GM12878 (cell line): ENCODE measurements around the gene FLII. TPM values are rescaled to one million over a fixed set of nuclear protein-coding genes. Genes with fewer than 3 reads are reported as not detected.

Experiments used
- ATAC-seq: fragments of 200-7000 bp; cut with Tn5 transposase; 3 replicates; pipeline ENCODE4 v1.9.1; 2020; ENCODE audit warnings: mild to moderate bottlenecking, moderate library complexity
- BruUV-seq: library from RNA; stranded (reverse); fragments of 400-500 nt; replicated peaks from 2 replicates; lab custom pipeline; 2021; lab: Mats Ljungman, UMichigan
- CTCF ChIA-PET: fragments of 300-600 bp; sonication (Branson Sonifier 250); formaldehyde crosslinking; extraction: SDS; loops from one replicate; lab custom pipeline; 2021; ENCODE audit warnings: inconsistent platforms; lab: Yijun Ruan, JAX
- POLR2A ChIA-PET: fragments of 350-600 bp; formaldehyde crosslinking; extraction: SDS; loops from one replicate; lab custom pipeline; 2021; ENCODE audit warnings: inconsistent platforms; lab: Charles Lee
- RAD21 ChIA-PET: fragments of 300-600 bp; sonication (Branson Sonifier 250); formaldehyde crosslinking; loops from one replicate; lab custom pipeline; 2023; ENCODE audit warnings: antibody characterized with exemption; ENCODE audit not compliant: unreplicated experiment; lab: Charles Lee
- SMC1A ChIA-PET: fragments of 300-600 bp; sonication (Branson Sonifier 250); formaldehyde crosslinking; loops from one replicate; lab custom pipeline; 2023; ENCODE audit not compliant: unreplicated experiment, uncharacterized antibody; lab: Charles Lee
- DNase-seq: peaks from one replicate; pipeline ENCODE4 v3.0.0-alpha.2; 2011; ENCODE audit warnings: low read depth, low spot score
- FAIRE-seq: peaks from 3 replicates; lab custom pipeline; 2011; peaks lifted over from hg19 to GRCh38; lab: Jason Lieb, UNC
- H2AFZ ChIP-seq: 2 replicates; pipeline ENCODE4 v1.6.0; 2011; ENCODE audit warnings: low read depth, low read length, control low read depth; ENCODE audit not compliant: control insufficient read depth
- H3K27ac ChIP-seq: 2 replicates; pipeline ENCODE4 v1.5.1; 2011; ENCODE audit warnings: control low read depth; ENCODE audit not compliant: control insufficient read depth, insufficient read depth
- H3K27me3 ChIP-seq, 2 experiments: replicated peaks in 1 of 2; 2 replicates each; pipeline versions ENCODE4 v1.6.0 to v1.6.1; 2011; ENCODE audit warnings: low read length in 1 of 2; ENCODE audit not compliant: control insufficient read depth in 2 of 2, insufficient read depth in 2 of 2
- H3K36me3 ChIP-seq, 2 experiments: 2 replicates each; pipeline ENCODE4 v1.5.1; 2011; ENCODE audit warnings: low read length in 1 of 2; ENCODE audit not compliant: control insufficient read depth in 2 of 2, insufficient read depth in 2 of 2
- H3K4me1 ChIP-seq: 2 replicates; pipeline ENCODE4 v1.6.1; 2011; ENCODE audit warnings: mild to moderate bottlenecking, low read length, moderate library complexity, mixed read lengths; ENCODE audit not compliant: control insufficient read depth, insufficient read depth
- H3K4me2 ChIP-seq: 2 replicates; pipeline ENCODE4 v1.6.0; 2011; ENCODE audit warnings: control low read depth; ENCODE audit not compliant: control insufficient read depth, insufficient read depth
- H3K4me3 ChIP-seq: fragments of 200-600 bp; sonication (generic); 2 replicates; pipeline ENCODE4 v1.5.1; 2016
- H3K79me2 ChIP-seq: 2 replicates; pipeline ENCODE4 v1.6.0; 2011; ENCODE audit warnings: low read length; ENCODE audit not compliant: control insufficient read depth, insufficient read depth
- H3K9ac ChIP-seq: 2 replicates; pipeline ENCODE4 v1.8.0; 2011; ENCODE audit warnings: low read length, control low read depth, mixed read lengths; ENCODE audit not compliant: control insufficient read depth, insufficient read depth
- H3K9me3 ChIP-seq: replicated peaks from 3 replicates; pipeline ENCODE4 v1.5.1; 2011; ENCODE audit warnings: mild to moderate bottlenecking, low read length; ENCODE audit not compliant: control insufficient read depth, insufficient read depth
- H4K20me1 ChIP-seq: 2 replicates; pipeline ENCODE4 v1.6.0; 2011; ENCODE audit not compliant: control insufficient read depth, insufficient read depth
- BRCA1 ChIP-seq: IDR thresholded peaks from 2 replicates; pipeline ENCODE4 v1.6.1; 2011; ENCODE audit warnings: low read depth, low read length, improper control_type of control experiment
- CREB1 ChIP-seq: IDR thresholded peaks from 2 replicates; pipeline ENCODE4 v1.6.1; 2012; ENCODE audit warnings: low read depth, mild to moderate bottlenecking, inconsistent platforms
- CREM ChIP-seq: IDR thresholded peaks from 2 replicates; pipeline ENCODE4 v1.6.1; 2014; ENCODE audit warnings: antibody characterized with exemption, low read depth
- ESRRA ChIP-seq: IDR thresholded peaks from 2 replicates; pipeline ENCODE4 v1.6.1; 2012; ENCODE audit warnings: mild to moderate bottlenecking, low read length, improper control_type of control experiment
- FOXM1 ChIP-seq: IDR thresholded peaks from 2 replicates; pipeline ENCODE4 v1.6.1; 2012; ENCODE audit warnings: low read depth, mild to moderate bottlenecking, inconsistent platforms, low read length, moderate library complexity
- IRF4 ChIP-seq: IDR thresholded peaks from 2 replicates; pipeline ENCODE4 v1.6.1; 2011; ENCODE audit warnings: low read depth, low read length
- NFYB ChIP-seq: IDR thresholded peaks from 2 replicates; pipeline ENCODE4 v1.6.1; 2011; ENCODE audit warnings: low read depth, mild to moderate bottlenecking, low read length, improper control_type of control experiment, moderate library complexity; ENCODE audit not compliant: insufficient read depth
- POLR2AphosphoS2 ChIP-seq: IDR thresholded peaks from 2 replicates; pipeline ENCODE4 v1.6.1; 2011; ENCODE audit warnings: low read depth, mild to moderate bottlenecking, low read length, improper control_type of control experiment, moderate library complexity
- SIN3A ChIP-seq: IDR thresholded peaks from 2 replicates; pipeline ENCODE4 v1.6.1; 2012; ENCODE audit warnings: low read depth, low read length, improper control_type of control experiment
- SPI1 ChIP-seq: IDR thresholded peaks from 2 replicates; pipeline ENCODE4 v1.6.1; 2011; ENCODE audit warnings: low read depth, mild to moderate bottlenecking, low read length, moderate library complexity, borderline replicate concordance; ENCODE audit not compliant: insufficient read depth
- ZNF24 ChIP-seq: fragments of 450-650 bp; IDR thresholded peaks from 2 replicates; pipeline ENCODE4 v1.6.1; 2017; ENCODE audit warnings: antibody characterized with exemption, mild to moderate bottlenecking
- whole genome bisulfite sequencing: methylation state at CpG from one replicate; pipeline ENCODE4 v1.1.6; 2016; ENCODE audit warnings: low lambda C conversion rate; ENCODE audit not compliant: insufficient replicate concordance, insufficient coverage; ENCODE audit errors: missing lambda C conversion rate; 5-methylcytosine and 5-hydroxymethylcytosine counted together
- in situ Hi-C: fragments of 300-500 bp; cut with MboI; formaldehyde crosslinking; loops from 9 replicates; pipeline ENCODE4 v1.14.3; 2018; ENCODE audit warnings: mixed read lengths
- intact Hi-C: fragments of 100-400 bp; cut with micrococcal nuclease; formaldehyde crosslinking; loops from one replicate; pipeline ENCODE4 v1.14.2; 2022; ENCODE audit not compliant: unreplicated experiment
- polyA plus RNA-seq, 11 experiments: library from polyadenylated mRNA; depleted of rRNA in 4 of 11; unstranded in 6 of 11; stranded (reverse) in 5 of 11; fragments of >200 nt; fragmentation: Nextera tagmentation in 4 of 11; fragmentation: Illumina TruSeq in 1 of 11; extraction: Ambion mirVana in 4 of 11; extraction: Trizol in 1 of 11; gene quantifications; 1 replicate in 1 of 11; 2 replicates in 10 of 11; pipeline versions ENCODE4 v1.2.1 to v1.2.3, GENCODE V29; 2011 to 2016; ENCODE audit warnings: inconsistent platforms in 2 of 11, missing spikeins in 2 of 11, low read depth in 1 of 11
- total RNA-seq, 4 experiments: library from RNA; depleted of rRNA in 3 of 4; stranded (reverse); fragments of >200 nt in 3 of 4; fragmentation: Illumina TruSeq in 1 of 4; extraction: Trizol in 1 of 4; gene quantifications; 2 replicates each; pipeline versions ENCODE4 v1.2.1 to v1.2.3, GENCODE V29; 2013 to 2021
- TF ChIP-seq, protein P1 (sequence below): fragments of 450-650 bp; IDR thresholded peaks from 2 replicates; pipeline ENCODE4 v1.6.1; 2016; ENCODE audit warnings: mild to moderate bottlenecking, moderate library complexity, borderline replicate concordance
- TF ChIP-seq, protein P2 (sequence below): fragments of 450-650 bp; IDR thresholded peaks from 2 replicates; pipeline ENCODE4 v1.6.1; 2017; ENCODE audit warnings: mild to moderate bottlenecking, moderate library complexity
- TF ChIP-seq, protein P3 (sequence below): IDR thresholded peaks from 2 replicates; pipeline ENCODE4 v1.6.1; 2011; ENCODE audit warnings: low read depth, mild to moderate bottlenecking, low read length, moderate library complexity, borderline replicate concordance; ENCODE audit errors: extremely low read depth

FLII gene
- total and polyA plus RNA-seq, 10 of the 15 experiments (the other 5 are each of a cell fraction or from before 2014, with no cell fraction given): 22.2 to 200 (median 121) TPM

DNA sequence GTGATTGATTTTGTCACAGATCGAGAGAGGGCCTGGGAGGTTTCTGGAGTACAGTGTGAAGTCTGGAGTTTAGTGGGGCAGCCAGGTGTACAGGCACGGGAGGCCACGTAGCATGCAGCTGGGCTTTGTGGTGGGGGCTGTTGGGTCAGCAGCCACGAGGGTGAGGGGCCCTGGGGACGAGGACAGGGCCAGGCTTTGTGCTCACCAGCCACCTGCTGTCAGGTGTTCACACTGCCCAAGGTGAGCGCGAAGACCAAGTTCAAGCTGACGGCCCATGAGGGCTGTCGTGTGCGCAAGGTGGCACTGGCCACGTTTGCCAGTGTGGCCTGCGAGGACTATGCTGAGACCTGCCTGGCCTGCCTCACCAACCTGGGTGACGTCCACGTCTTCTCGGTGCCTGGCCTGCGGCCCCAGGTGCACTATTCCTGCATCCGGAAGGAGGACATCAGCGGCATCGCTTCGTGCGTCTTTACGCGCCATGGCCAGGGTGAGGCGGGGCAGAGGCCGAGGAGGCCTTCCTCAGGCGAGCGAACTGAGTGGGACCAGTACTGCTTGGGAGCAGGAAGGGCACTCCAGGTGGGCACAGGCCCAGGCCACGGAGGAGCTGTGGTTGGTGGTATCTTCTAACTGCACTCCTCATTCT is 17.2 kb downstream of the FLII start:
- ATAC-seq (no peak), DNase-seq (no peak), FAIRE-seq (no peak)
- ChIA-PET RAD21 (no interaction called here), POLR2A (no interaction called here), CTCF (interaction anchor here (0.5 kb wide), 1 partner anchor 112 kb away, joined by 3 read pairs; no protein-coding TSS in a partner anchor), SMC1A (no interaction called here)
- Histone ChIP-seq H3K9me3 (no peaks in the 10 kb centered on the region), H3K4me1 (no peaks in the 10 kb centered on the region), H3K27me3 (no peaks in the 10 kb centered on the region), H4K20me1 (no peaks in the 10 kb centered on the region), H3K79me2 (no peaks in the 10 kb centered on the region), H3K9ac (no peak overlapping the region), H3K36me3 (peaks cover 3 to 8% of the 10 kb centered on the region in 2 experiments; a peak in 2 of 4 replicates), H3K4me3 (no peak overlapping the region), H3K27ac (no peak overlapping the region), H3K4me2 (no peak overlapping the region), H2AFZ (no peak overlapping the region)
- BruUV-seq: no TSS peak
- in situ Hi-C loops (no loop called here), intact Hi-C loops (no loop called here)
- WGBS: 73% methylated on average over 28 of the region's 28 CpGs
- TF ChIP-seq IRF4 (no peak), NFYB (no peak), SIN3A (no peak), FOXM1 (no peak), POLR2AphosphoS2 (no peak), BRCA1 (no peak), CREB1 (no peak), SPI1 (no peak), ZNF24 (no peak), CREM (no peak), ESRRA (no peak)
- TF ChIP-seq, protein P1, sequence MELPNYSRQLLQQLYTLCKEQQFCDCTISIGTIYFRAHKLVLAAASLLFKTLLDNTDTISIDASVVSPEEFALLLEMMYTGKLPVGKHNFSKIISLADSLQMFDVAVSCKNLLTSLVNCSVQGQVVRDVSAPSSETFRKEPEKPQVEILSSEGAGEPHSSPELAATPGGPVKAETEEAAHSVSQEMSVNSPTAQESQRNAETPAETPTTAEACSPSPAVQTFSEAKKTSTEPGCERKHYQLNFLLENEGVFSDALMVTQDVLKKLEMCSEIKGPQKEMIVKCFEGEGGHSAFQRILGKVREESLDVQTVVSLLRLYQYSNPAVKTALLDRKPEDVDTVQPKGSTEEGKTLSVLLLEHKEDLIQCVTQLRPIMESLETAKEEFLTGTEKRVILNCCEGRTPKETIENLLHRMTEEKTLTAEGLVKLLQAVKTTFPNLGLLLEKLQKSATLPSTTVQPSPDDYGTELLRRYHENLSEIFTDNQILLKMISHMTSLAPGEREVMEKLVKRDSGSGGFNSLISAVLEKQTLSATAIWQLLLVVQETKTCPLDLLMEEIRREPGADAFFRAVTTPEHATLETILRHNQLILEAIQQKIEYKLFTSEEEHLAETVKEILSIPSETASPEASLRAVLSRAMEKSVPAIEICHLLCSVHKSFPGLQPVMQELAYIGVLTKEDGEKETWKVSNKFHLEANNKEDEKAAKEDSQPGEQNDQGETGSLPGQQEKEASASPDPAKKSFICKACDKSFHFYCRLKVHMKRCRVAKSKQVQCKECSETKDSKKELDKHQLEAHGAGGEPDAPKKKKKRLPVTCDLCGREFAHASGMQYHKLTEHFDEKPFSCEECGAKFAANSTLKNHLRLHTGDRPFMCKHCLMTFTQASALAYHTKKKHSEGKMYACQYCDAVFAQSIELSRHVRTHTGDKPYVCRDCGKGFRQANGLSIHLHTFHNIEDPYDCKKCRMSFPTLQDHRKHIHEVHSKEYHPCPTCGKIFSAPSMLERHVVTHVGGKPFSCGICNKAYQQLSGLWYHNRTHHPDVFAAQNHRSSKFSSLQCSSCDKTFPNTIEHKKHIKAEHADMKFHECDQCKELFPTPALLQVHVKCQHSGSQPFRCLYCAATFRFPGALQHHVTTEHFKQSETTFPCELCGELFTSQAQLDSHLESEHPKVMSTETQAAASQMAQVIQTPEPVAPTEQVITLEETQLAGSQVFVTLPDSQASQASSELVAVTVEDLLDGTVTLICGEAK: no peak
- TF ChIP-seq, protein P2, sequence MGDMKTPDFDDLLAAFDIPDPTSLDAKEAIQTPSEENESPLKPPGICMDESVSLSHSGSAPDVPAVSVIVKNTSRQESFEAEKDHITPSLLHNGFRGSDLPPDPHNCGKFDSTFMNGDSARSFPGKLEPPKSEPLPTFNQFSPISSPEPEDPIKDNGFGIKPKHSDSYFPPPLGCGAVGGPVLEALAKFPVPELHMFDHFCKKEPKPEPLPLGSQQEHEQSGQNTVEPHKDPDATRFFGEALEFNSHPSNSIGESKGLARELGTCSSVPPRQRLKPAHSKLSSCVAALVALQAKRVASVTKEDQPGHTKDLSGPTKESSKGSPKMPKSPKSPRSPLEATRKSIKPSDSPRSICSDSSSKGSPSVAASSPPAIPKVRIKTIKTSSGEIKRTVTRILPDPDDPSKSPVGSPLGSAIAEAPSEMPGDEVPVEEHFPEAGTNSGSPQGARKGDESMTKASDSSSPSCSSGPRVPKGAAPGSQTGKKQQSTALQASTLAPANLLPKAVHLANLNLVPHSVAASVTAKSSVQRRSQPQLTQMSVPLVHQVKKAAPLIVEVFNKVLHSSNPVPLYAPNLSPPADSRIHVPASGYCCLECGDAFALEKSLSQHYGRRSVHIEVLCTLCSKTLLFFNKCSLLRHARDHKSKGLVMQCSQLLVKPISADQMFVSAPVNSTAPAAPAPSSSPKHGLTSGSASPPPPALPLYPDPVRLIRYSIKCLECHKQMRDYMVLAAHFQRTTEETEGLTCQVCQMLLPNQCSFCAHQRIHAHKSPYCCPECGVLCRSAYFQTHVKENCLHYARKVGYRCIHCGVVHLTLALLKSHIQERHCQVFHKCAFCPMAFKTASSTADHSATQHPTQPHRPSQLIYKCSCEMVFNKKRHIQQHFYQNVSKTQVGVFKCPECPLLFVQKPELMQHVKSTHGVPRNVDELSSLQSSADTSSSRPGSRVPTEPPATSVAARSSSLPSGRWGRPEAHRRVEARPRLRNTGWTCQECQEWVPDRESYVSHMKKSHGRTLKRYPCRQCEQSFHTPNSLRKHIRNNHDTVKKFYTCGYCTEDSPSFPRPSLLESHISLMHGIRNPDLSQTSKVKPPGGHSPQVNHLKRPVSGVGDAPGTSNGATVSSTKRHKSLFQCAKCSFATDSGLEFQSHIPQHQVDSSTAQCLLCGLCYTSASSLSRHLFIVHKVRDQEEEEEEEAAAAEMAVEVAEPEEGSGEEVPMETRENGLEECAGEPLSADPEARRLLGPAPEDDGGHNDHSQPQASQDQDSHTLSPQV: no peak
- TF ChIP-seq, protein P3, sequence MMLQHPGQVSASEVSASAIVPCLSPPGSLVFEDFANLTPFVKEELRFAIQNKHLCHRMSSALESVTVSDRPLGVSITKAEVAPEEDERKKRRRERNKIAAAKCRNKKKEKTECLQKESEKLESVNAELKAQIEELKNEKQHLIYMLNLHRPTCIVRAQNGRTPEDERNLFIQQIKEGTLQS: no peak
